Smooth muscle cell (in vitro differentiated cells): Measurements from ENCODE around the gene MYO9B. TPM values are rescaled to one million over a fixed set of nuclear protein-coding genes. Genes with fewer than 3 reads are reported as not detected.

Experiments used
- DNase-seq: peaks from one replicate; lab custom pipeline; 2025; ENCODE audit not compliant: unreplicated experiment; lab: John Stamatoyannopoulos, UW
- H2AFZ ChIP-seq: fragments of 200-600 bp; sonication (generic); 2 replicates; pipeline ENCODE4 v1.6.0; 2016; ENCODE audit warnings: antibody characterized with exemption, low read depth, mild to moderate bottlenecking
- H3F3A ChIP-seq: fragments of 200-600 bp; sonication (generic); 2 replicates; pipeline ENCODE4 v1.6.0; 2017; ENCODE audit warnings: antibody characterized with exemption, low read depth
- H3K27ac ChIP-seq: fragments of 200-600 bp; sonication (generic); 2 replicates; pipeline ENCODE4 v1.5.1; 2016; ENCODE audit warnings: low read depth, mild to moderate bottlenecking
- H3K27me3 ChIP-seq: fragments of 200-600 bp; sonication (generic); 2 replicates; pipeline ENCODE4 v1.6.1; 2016; ENCODE audit warnings: low read depth, mild to moderate bottlenecking
- H3K36me3 ChIP-seq: fragments of 200-600 bp; sonication (generic); 2 replicates; pipeline ENCODE4 v1.5.1; 2016; ENCODE audit warnings: low read depth
- H3K4me1 ChIP-seq: fragments of 200-600 bp; sonication (generic); 2 replicates; pipeline ENCODE4 v1.5.1; 2016; ENCODE audit warnings: low read depth
- H3K4me2 ChIP-seq: fragments of 200-600 bp; sonication (generic); 2 replicates; pipeline ENCODE4 v1.6.0; 2016; ENCODE audit warnings: mild to moderate bottlenecking
- H3K4me3 ChIP-seq: fragments of 200-600 bp; sonication (generic); 2 replicates; pipeline ENCODE4 v1.5.1; 2016; ENCODE audit warnings: mild to moderate bottlenecking
- H3K79me2 ChIP-seq: fragments of 200-600 bp; sonication (generic); 2 replicates; pipeline ENCODE4 v1.6.0; 2016; ENCODE audit warnings: low read depth, mild to moderate bottlenecking
- H3K9ac ChIP-seq: fragments of 200-600 bp; sonication (generic); 2 replicates; pipeline ENCODE4 v1.6.0; 2016; ENCODE audit warnings: low read depth
- H3K9me3 ChIP-seq: fragments of 200-600 bp; sonication (generic); replicated peaks from 2 replicates; pipeline ENCODE4 v1.5.1; 2016; ENCODE audit warnings: low read depth
- H4K20me1 ChIP-seq: fragments of 200-600 bp; sonication (generic); 2 replicates; pipeline ENCODE4 v1.6.0; 2016; ENCODE audit warnings: low read depth
- WGBS: methylation state at CpG from one replicate; pipeline ENCODE4 v1.1.7; 2016; ENCODE audit warnings: low lambda C conversion rate; 5-methylcytosine and 5-hydroxymethylcytosine counted together
- polyA plus RNA-seq: library from polyadenylated mRNA; unstranded; fragments of >200 nt; fragmentation: Nextera tagmentation; extraction: Ambion mirVana; gene quantifications from 2 replicates; pipeline ENCODE4 v1.2.1, GENCODE V29; 2016
- total RNA-seq: library from RNA; depleted of rRNA; stranded (reverse); fragments of >200 nt; gene quantifications from 2 replicates; pipeline ENCODE4 v1.2.3, GENCODE V29; 2014
- TF ChIP-seq, protein P1 (sequence below): fragments of 200-600 bp; sonication (generic); IDR thresholded peaks from 2 replicates; pipeline ENCODE4 v1.5.1; 2017; ENCODE audit warnings: borderline replicate concordance, mild to moderate bottlenecking, antibody characterized with exemption; ENCODE audit not compliant: insufficient read depth, poor library complexity, severe bottlenecking

Gene MYO9B
- total and polyA plus RNA-seq, 2 experiments from 2014 or later = 44.6 to 46.6 TPM

DNA sequence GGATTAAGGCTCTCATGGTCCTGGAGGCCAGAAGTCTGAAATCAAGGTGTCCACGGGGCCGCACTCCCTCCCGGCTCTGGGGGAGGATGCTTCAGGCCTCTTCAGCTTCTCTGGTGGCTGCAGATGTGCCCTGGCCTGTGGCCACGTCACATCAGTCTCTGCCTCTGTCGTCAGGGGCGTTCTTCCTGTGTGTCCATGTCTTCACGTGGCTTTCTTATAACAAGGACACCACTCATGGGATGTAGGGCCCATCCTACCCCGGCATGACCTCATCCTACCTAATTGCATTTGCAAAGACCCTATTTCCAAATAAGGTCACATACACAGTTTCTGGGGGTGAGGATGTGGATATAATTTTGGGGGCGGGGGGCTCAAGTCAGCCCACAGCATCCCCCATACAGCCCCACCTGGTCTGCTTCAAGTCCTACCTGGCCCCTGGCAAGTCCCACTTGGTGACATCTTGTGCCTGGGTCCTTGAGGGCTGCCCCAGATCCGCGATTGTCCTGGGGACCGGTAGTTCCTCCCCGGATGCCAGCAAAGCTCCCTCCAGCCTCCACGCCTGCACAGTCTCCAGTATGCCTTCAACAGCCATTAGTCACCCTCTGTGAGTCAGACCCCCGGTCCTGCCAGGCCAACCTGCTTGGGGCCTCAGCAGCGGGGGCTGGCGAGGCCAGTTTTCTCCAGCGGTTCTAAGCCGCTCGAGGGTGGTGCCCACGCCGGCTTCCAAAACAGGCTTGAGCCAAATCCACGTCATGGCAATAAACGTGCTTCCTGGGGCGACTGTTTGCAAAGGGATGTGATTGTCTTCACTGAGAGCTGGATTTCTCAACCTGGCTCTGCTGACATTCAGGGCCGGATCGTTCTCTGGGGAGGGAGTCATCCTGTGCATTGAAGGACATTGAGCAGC, 32.2 kb downstream of the MYO9B start:
- Histone ChIP-seq H3K4me2 (peak overlapping the region; percentile 65), H3K27ac (peak overlapping the region; percentile 95), H3K27me3 (no peaks in the 10 kb centered on the region), H3K9ac (peak overlapping the region; percentile 80), H4K20me1 (peaks cover 15% of the 10 kb centered on the region), H3K4me3 (no peak overlapping the region), H3K79me2 (peaks cover 77% of the 10 kb centered on the region), H2AFZ (no peak overlapping the region), H3F3A (peaks cover 20% of the 10 kb centered on the region), H3K36me3 (peaks cover 3% of the 10 kb centered on the region), H3K9me3 (no peaks in the 10 kb centered on the region), H3K4me1 (peaks cover 3% of the 10 kb centered on the region)
- TF ChIP-seq, protein P1, sequence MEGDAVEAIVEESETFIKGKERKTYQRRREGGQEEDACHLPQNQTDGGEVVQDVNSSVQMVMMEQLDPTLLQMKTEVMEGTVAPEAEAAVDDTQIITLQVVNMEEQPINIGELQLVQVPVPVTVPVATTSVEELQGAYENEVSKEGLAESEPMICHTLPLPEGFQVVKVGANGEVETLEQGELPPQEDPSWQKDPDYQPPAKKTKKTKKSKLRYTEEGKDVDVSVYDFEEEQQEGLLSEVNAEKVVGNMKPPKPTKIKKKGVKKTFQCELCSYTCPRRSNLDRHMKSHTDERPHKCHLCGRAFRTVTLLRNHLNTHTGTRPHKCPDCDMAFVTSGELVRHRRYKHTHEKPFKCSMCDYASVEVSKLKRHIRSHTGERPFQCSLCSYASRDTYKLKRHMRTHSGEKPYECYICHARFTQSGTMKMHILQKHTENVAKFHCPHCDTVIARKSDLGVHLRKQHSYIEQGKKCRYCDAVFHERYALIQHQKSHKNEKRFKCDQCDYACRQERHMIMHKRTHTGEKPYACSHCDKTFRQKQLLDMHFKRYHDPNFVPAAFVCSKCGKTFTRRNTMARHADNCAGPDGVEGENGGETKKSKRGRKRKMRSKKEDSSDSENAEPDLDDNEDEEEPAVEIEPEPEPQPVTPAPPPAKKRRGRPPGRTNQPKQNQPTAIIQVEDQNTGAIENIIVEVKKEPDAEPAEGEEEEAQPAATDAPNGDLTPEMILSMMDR = no peak
- 15% methylated on average over 27 of the region's 27 CpGs for WGBS
- DNase-seq = peak; percentile 78

DNA sequence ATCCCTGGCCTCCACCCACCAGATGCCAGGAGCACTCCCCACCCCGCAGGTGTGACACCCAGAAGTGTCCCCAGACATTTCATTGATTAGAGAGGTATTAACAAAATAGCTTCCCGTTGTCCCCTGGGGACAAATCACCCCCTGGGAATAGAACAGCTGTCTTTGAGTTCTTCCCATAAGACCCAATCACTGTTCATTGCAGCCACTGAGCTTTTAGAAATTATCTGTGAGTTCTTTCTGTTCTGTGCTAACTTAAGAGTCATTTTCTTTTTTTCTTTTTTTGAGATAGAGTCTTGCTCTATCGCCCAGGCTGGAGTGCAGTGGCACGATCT, 32.8 kb downstream of the MYO9B start:
- TF ChIP-seq, protein P1 = no peak
- H2AFZ ChIP-seq = no peak overlapping the region
- no peaks in the 10 kb centered on the region for H3K27me3 ChIP-seq
- WGBS = 72% methylated on average over 4 of the region's 4 CpGs
- H3K4me3 ChIP-seq = no peak overlapping the region
- peaks cover 3% of the 10 kb centered on the region for H3K4me1 ChIP-seq
- no peaks in the 10 kb centered on the region for H3K9me3 ChIP-seq
- H3K27ac ChIP-seq = peak overlapping the region; percentile 95
- peak overlapping the region; percentile 65 for H3K4me2 ChIP-seq
- peaks cover 77% of the 10 kb centered on the region for H3K79me2 ChIP-seq
- H3K9ac ChIP-seq = peak overlapping the region; percentile 69
- no peak for DNase-seq
- peaks cover 20% of the 10 kb centered on the region for H3F3A ChIP-seq
- peaks cover 19% of the 10 kb centered on the region for H4K20me1 ChIP-seq
- no peaks in the 10 kb centered on the region for H3K36me3 ChIP-seq

DNA sequence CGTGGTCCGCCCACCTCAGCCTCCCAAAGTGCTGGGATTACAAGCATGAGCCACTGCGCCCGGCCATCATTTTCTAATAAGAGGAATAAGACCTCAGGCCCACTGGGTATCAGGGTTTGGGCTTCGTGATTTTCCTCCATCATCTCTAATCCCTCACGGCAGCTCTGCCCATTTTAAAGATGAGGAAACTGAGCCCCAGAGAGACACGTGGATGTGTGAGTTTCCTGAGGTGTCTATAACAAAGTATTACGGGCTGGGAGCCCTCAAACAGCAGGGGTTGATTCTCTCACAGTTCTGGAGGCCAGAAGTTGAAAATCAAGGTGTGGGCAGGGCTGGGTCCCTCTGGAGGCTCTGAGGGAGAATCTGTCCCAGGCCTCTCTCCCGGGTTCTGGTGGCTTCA, 33.7 kb downstream of the MYO9B start:
- Histone ChIP-seq H3K9me3 (no peaks in the 10 kb centered on the region), H3K4me2 (no peak overlapping the region), H3F3A (peaks cover 20% of the 10 kb centered on the region), H3K79me2 (peaks cover 76% of the 10 kb centered on the region), H3K27ac (peak overlapping the region; percentile 95), H3K36me3 (no peaks in the 10 kb centered on the region), H3K9ac (no peak overlapping the region), H2AFZ (no peak overlapping the region), H3K4me1 (peaks cover 3% of the 10 kb centered on the region), H3K4me3 (no peak overlapping the region), H4K20me1 (peaks cover 20% of the 10 kb centered on the region), H3K27me3 (no peaks in the 10 kb centered on the region)
- DNase-seq = no peak
- 96% methylated on average over 9 of the region's 9 CpGs for WGBS
- TF ChIP-seq, protein P1 = no peak
